Activated CD8-positive, alpha-beta memory T cell treated with anti-CD3 and anti-CD28 coated beads for 1 hour (primary cell): ENCODE data around the gene TRIM62.

Experiments
- DNase-seq, 2 donors: peaks; one replicate each; pipeline ENCODE4 v3.0.0-alpha.2; 2020; ENCODE audit warnings: low read depth in 1 of 2; ENCODE audit errors: extremely low read depth in 1 of 2

Gene TRIM62

GRCh38 chr1:33162141-33162540, 19.7 kb downstream of the TRIM62 start:
- no peak for DNase-seq

- DNase-seq, result no peak
Measured at GRCh38 chr1:33161061-33161681, 20.7 kb downstream of the TRIM62 start.

- DNase-seq, result no peak
Measured at GRCh38 chr1:33159577-33159976, 22.3 kb downstream of the TRIM62 start.

DNA sequence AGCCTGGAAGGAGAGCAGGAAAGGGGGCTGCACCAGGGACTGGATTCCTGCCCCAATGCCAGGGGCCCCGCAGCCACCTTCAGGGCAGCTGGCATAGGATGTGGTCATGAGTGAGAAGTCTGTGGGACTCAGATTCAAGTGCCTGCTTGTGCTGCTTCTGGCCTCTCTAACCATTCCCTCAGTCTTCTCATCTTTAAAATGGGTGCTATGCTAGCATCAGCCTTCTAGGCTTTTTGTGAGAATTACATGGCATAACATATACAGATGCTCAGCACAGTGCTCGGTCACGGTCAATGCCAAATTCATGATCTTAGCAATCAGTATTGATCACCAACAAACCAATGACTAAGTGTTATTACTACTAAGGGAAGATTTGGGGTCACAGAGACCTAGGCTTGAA, 23.5 kb downstream of the TRIM62 start:
- DNase-seq, result no peak

DNA sequence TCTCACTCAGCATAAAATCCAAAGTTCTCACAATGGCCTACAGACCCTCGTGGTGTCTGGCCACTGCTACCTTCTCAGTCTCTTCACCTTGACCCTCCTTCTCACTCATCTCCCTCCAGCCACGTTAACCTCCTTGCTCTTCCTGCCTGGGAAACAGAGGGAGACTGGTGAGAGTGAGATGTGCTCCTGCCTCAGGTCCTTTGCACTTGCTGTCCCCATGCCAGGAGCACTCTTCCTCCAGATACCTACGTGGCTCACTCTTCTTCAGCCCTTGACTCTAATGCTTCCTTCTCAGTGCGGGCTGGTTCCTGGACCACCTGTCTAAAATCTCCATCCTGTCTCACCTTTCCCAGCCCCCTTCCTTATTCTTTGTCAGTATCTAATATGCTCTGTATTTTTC, 24.7 kb downstream of the TRIM62 start:
- no peak for DNase-seq

GRCh38 chr1:33155877-33156538, 25.8 kb downstream of the TRIM62 start:
- DNase-seq, result no peak

DNA sequence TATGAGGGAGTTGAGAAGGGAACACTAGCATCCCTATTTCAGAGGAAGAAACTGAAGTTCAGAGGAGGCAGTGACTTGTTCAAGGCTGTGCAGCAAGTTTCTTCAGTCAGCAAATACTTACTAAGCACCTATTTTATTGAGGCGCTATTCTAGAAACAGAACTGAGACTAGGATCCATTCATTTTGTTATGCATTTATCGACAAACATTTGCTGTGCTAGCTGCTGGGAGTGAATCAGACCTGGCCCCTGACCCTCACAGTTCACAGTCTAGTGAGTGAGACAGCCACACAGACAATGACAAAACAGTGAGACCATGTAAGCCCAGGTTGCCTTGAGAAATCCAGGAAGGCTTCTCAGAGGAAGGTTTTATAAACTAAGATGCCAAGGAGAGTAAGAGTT, 28.2 kb downstream of the TRIM62 start:
- no peak for DNase-seq

GRCh38 chr1:33152685-33153432, 29.0 kb downstream of the TRIM62 start:
- no peak for DNase-seq

GRCh38 chr1:33151116-33151515, 30.7 kb downstream of the TRIM62 start:
- no peak for DNase-seq

- no peak for DNase-seq
Measured at GRCh38 chr1:33150522-33150921, 31.3 kb downstream of the TRIM62 start.

DNA sequence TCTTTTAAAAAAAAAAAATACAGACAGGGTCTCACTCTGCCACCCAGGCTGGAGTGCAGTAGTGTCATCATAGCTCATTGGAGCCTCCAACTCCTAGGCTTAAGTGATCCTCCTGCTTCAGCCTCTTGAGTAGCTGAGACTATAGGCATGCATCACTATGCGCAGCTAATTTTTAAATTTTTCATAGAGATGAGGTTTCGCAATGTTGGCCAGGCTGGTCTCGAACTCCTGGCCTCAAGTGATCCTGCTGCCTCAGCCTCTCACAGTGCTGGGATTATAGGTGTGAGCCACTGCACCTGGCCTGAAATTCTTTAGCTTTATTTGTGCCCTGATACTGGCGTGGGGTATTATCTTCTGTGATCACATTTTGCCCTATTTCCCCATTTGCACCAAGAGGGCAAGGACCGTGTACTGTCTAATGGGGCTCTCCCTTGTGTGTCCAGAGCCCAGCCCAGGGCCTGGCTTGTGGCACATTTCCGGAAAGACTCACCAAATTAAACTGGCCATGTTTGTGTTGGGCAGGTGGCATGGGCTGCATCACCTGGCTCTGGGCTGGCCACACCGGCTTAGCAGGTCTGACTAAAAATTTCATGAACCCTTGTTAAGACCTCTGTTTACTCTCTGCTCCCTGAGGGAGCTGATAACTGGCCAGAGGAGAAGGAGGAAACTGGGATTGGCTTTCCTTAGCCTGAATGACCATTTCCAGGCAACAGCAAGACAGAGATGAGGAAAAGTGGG, 32.2 kb downstream of the TRIM62 start:
- no peak for DNase-seq

- DNase-seq, result no peak
Measured at GRCh38 chr1:33148615-33149014, 33.2 kb downstream of the TRIM62 start.

- DNase-seq, result no peak
Measured at GRCh38 chr1:33147997-33148314, 33.9 kb downstream of the TRIM62 start.

DNA sequence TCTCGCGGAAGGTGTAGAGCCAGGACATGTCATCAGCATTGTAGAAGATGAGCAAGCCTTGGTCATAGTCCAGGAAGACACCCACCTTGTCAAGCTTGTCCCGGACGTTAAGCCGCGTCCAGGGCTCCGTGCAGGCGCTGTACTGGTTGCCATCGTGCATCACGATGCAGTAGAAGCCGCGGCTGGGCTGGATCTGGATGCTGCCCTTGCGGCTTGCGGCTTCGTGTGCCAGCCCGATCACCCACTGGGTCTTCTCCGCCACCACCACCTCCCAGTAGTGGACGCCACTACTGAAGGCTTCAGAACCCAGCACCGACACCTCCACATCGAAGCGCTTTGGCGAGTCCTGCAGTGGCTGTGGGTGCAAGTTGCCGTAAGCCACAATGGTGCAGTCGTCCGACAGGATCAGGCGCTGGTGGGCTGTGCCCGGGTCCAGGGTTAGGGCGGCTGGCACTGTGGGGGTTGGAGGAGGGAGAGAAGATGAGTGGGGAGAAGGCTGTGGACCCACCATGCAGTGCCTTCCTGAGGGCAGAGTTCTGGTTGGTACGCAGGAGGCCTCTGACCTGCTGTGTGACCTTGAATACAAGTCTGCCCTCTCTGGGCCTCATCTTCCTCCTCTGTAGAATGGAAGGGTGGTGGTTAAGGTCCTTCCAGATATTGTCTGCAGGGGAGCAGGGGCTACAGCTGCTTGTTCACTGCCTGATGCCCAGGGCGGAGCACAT, 34.4 kb downstream of the TRIM62 start:
- DNase-seq, result no peak

- no peak for DNase-seq
Measured at GRCh38 chr1:33146003-33146402, 35.8 kb downstream of the TRIM62 start.

- no peak for DNase-seq
Measured at GRCh38 chr1:33143698-33144097, 38.1 kb downstream of the TRIM62 start.

DNA sequence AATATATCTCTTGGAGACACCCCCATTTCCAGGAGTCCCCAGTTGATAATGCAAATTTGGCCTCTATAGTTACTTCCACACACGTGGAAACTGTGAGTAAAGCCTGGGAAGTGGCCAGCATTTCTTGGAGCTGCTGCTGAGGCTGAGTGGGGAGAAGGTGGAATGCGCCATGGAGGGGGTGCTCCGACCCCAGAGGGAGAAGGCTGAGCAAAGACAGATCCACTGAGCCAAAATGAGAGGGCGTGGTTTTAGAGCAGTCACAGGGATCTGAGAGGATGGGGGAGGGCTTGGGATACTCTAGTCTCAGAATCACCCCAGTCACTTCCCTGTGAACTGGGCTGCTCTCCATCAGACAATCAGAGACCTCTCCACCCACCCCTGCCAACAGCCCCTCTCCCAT, 38.7 kb downstream of the TRIM62 start:
- DNase-seq, result no peak

DNA sequence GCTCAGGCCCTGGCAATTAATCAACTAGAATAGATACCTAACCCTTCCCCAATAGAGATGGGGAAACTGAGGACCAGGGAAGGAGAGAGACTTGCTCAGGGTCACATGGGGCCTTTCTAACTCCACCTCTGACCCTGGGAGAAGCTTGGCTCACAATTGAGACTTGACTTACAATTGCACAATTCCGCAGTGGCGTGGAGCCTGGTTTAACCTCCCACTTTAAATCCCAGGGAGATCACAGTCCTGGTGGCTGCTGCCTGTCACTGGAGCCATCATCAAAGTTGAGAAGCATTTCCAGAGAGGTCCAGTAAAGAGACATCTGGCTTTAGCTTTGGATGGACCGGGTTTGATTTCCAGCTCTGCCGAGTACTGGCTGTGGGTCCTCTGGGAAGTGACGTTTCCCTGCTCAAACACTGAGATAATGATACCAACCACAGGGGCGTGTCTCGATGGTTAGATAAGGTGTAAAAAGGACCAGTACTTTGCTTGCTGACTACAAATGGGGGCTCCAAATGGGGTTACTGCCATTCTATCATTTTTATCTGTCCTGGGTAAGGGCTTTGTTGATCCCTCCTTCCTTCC, 39.3 kb downstream of the TRIM62 start:
- no peak for DNase-seq

DNA sequence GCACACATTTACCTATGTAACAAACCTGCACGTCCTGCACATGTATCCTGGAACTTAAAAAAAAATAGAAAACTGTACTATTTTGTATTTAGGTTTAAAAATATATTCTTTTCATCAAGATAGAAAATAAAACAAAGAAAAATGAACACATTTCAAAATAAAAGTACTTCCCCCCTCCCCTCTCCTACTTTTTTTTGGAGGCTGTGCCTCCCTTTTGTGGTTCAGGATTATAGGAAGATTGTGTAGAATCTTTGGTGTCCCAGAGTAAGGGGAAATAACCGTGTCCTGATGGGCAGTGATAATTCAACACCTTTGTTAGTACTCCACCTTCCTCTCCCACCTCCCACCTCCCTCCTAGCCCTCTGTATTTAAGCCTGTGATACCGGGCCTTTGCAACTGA, 40.1 kb downstream of the TRIM62 start:
- no peak for DNase-seq

- DNase-seq, result no peak
Measured at GRCh38 chr1:33141216-33141615, 40.6 kb downstream of the TRIM62 start.
